ENCODE measurements around the gene TUT1. TPM values are rescaled to one million over a fixed set of nuclear protein-coding genes. Genes with fewer than 3 reads are reported as not detected.

Gene TUT1
- polyA plus RNA-seq, 3 donors from 2014 or later, result 7.3 to 16.2 (median 12.5) TPM

GRCh38 chr11:62546244-62546928, 44.9 kb downstream of the TUT1 start, which contains the start of gene AHNAK:
Gene AHNAK, minus strand, starts transcription at chr11:62546806. Its CDS starts 10,708 bp downstream, at chr11:62536098.
- DNase-seq, result peak; percentile 66 to 72 (median 72)
- H3K4me3 Mint-ChIP-seq, result peak within 1 kb of the TSS; percentile 96 to 99 (median 96)
- no peaks in the 10 kb centered on the region for H3K36me3 Mint-ChIP-seq
- peak within 1 kb of the TSS; percentile 83 to 95 (median 90) for H3K27ac Mint-ChIP-seq
- no peaks in the 10 kb centered on the region for H3K9me3 Mint-ChIP-seq
- peaks cover 0 to 4% (median 3%) of the 10 kb centered on the region in 3 donors for H3K27me3 Mint-ChIP-seq (ENCODE audit: low read depth in 3 of 3)
- H3K4me1 Mint-ChIP-seq, result peaks cover 56 to 61% of the 10 kb centered on the region in 2 donors

GRCh38 chr11:62545437-62546243, 45.7 kb downstream of the TUT1 start:
- H3K27ac Mint-ChIP-seq, result peak overlapping the region; percentile 90 to 95 (median 94)
- H3K9me3 Mint-ChIP-seq, result no peaks in the 10 kb centered on the region
- no peaks in the 10 kb centered on the region for H3K36me3 Mint-ChIP-seq
- DNase-seq, result peak in 2 of 3 donors; percentile 29 to 31
- H3K4me1 Mint-ChIP-seq, result peaks cover 58 to 61% of the 10 kb centered on the region in 2 donors
- H3K27me3 Mint-ChIP-seq (ENCODE audit: low read depth in 3 of 3), result peaks cover 0 to 6% (median 3%) of the 10 kb centered on the region in 3 donors
- H3K4me3 Mint-ChIP-seq, result peak overlapping the region; percentile 96 to 99 (median 96)

- no peaks in the 10 kb centered on the region for H3K36me3 Mint-ChIP-seq
These were observed 46.5 kb downstream of the TUT1 start for GRCh38 chr11:62544581-62545436.

GRCh38 chr11:62543680-62544444, 47.5 kb downstream of the TUT1 start:
- Mint-ChIP-seq H3K4me3 (peak overlapping the region; percentile 96 to 99 (median 96)), H3K4me1 (peaks cover 75 to 77% of the 10 kb centered on the region in 2 donors), H3K27me3 (ENCODE audit: low read depth in 3 of 3) (peaks cover 0 to 6% (median 3%) of the 10 kb centered on the region in 3 donors), H3K9me3 (no peaks in the 10 kb centered on the region), H3K27ac (peak overlapping the region; percentile 90 to 95 (median 94)), H3K36me3 (no peaks in the 10 kb centered on the region)
- no peak for DNase-seq

More at GRCh38 chr11:62544581-62545436, 46.5 kb downstream of the TUT1 start:
- peaks cover 0 to 6% (median 3%) of the 10 kb centered on the region in 3 donors for H3K27me3 Mint-ChIP-seq (ENCODE audit: low read depth in 3 of 3)
- peak in 2 of 3 donors; percentile 30 to 31 for DNase-seq
- H3K4me1 Mint-ChIP-seq, result peaks cover 65 to 67% of the 10 kb centered on the region in 2 donors
- H3K27ac Mint-ChIP-seq, result peak overlapping the region; percentile 90 to 95 (median 94)
- peak overlapping the region; percentile 96 to 99 (median 96) for H3K4me3 Mint-ChIP-seq
- H3K9me3 Mint-ChIP-seq, result no peaks in the 10 kb centered on the region

- Mint-ChIP-seq H3K27ac (peak overlapping the region; percentile 90 to 95 (median 94)), H3K27me3 (ENCODE audit: low read depth in 3 of 3) (peaks cover 0 to 6% (median 6%) of the 10 kb centered on the region in 3 donors), H3K4me1 (peaks cover 77 to 80% of the 10 kb centered on the region in 2 donors), H3K9me3 (no peaks in the 10 kb centered on the region), H3K4me3 (peak overlapping the region; percentile 96 to 99 (median 96)), H3K36me3 (no peaks in the 10 kb centered on the region)
- DNase-seq, result peak; percentile 71 to 73 (median 71)
These were observed 48.4 kb downstream of the TUT1 start for GRCh38 chr11:62542750-62543567.

GRCh38 chr11:62542111-62542745, 49.1 kb downstream of the TUT1 start:
- Mint-ChIP-seq H3K4me3 (peak overlapping the region; percentile 96 to 99 (median 96)), H3K27ac (peak overlapping the region; percentile 90 to 95 (median 94)), H3K9me3 (no peaks in the 10 kb centered on the region), H3K27me3 (ENCODE audit: low read depth in 3 of 3) (peaks cover 0 to 6% (median 4%) of the 10 kb centered on the region in 3 donors), H3K4me1 (peaks cover 74 to 80% of the 10 kb centered on the region in 2 donors), H3K36me3 (no peaks in the 10 kb centered on the region)
- DNase-seq, result no peak

GRCh38 chr11:62540804-62541701, 50.3 kb downstream of the TUT1 start:
- peaks cover 2 to 6% (median 4%) of the 10 kb centered on the region in 3 donors for H3K27me3 Mint-ChIP-seq (ENCODE audit: low read depth in 3 of 3)
- no peaks in the 10 kb centered on the region for H3K9me3 Mint-ChIP-seq
- peak overlapping the region; percentile 90 to 95 (median 94) for H3K27ac Mint-ChIP-seq
- peak in 1 of 3 donors; percentile 31 for DNase-seq
- peak overlapping the region; percentile 59 to 98 (median 96) for H3K4me3 Mint-ChIP-seq
- no peaks in the 10 kb centered on the region for H3K36me3 Mint-ChIP-seq
- peaks cover 78 to 83% of the 10 kb centered on the region in 2 donors for H3K4me1 Mint-ChIP-seq

- H3K27me3 Mint-ChIP-seq (ENCODE audit: low read depth in 3 of 3), result peaks cover 4 to 6% (median 4%) of the 10 kb centered on the region in 3 donors
- H3K4me1 Mint-ChIP-seq, result peaks cover 77 to 80% of the 10 kb centered on the region in 2 donors
- H3K36me3 Mint-ChIP-seq, result peaks cover 0 to 6% (median 5%) of the 10 kb centered on the region in 3 donors
- H3K4me3 Mint-ChIP-seq, result peak overlapping the region; percentile 68 to 96 (median 71)
- peak in 1 of 3 donors; percentile 31 for DNase-seq
- peak overlapping the region; percentile 89 to 95 (median 90) for H3K27ac Mint-ChIP-seq
- H3K9me3 Mint-ChIP-seq, result no peaks in the 10 kb centered on the region
These were observed 51.9 kb downstream of the TUT1 start for GRCh38 chr11:62539238-62539925.

GRCh38 chr11:62538470-62539237, 52.7 kb downstream of the TUT1 start:
- Mint-ChIP-seq H3K4me1 (peaks cover 72 to 73% of the 10 kb centered on the region in 2 donors), H3K36me3 (peaks cover 0 to 11% (median 5%) of the 10 kb centered on the region in 3 donors), H3K27ac (peak overlapping the region; percentile 89 to 95 (median 90)), H3K9me3 (no peaks in the 10 kb centered on the region), H3K4me3 (peak overlapping the region; percentile 68 to 96 (median 71)), H3K27me3 (ENCODE audit: low read depth in 3 of 3) (peaks cover 3 to 4% (median 4%) of the 10 kb centered on the region in 3 donors)
- DNase-seq, result no peak

Measured in immature natural killer cell (primary cell).